Fibroblast of lung (primary cell): Measurements from ENCODE around the gene KLK15.

Source experiments
- CTCF ChIP-seq, 2 donors: IDR thresholded peaks in 1 of 2; conservative IDR thresholded peaks in 1 of 2; 1 replicate in 1 of 2; 2 replicates in 1 of 2; pipeline ENCODE4 v1.5.1; 2011 to 2012; ENCODE audit warnings: low read length in 2 of 2, control low read depth in 1 of 2, inconsistent platforms in 1 of 2, low read depth in 1 of 2, mild to moderate bottlenecking in 1 of 2
- EZH2 ChIP-seq: IDR thresholded peaks from 2 replicates; pipeline ENCODE4 v1.5.1; 2012; ENCODE audit warnings: low read length, control low read depth, mild to moderate bottlenecking; ENCODE audit errors: missing control alignments

- TF ChIP-seq CTCF (conservative IDR thresholded peaks at IDR 0.05 in 1 of 2, IDR thresholded peaks at IDR 0.05 in 1 of 2; ENCODE audit: low read depth in 1 of 2, low read length in 2 of 2) (no peak), EZH2 (no peak)
These were observed 9.8 kb upstream of the KLK15 start for GRCh38 chr19:50843205-50843604.
